GM12892 (cell line): ENCODE measurements around the gene PADI3.

Experiments used
- POLR2A ChIP-seq: IDR thresholded peaks from 2 replicates; pipeline ENCODE4 v1.6.1; 2011; ENCODE audit warnings: low read depth, low read length, control low read depth
- POLR2AphosphoS5 ChIP-seq: IDR thresholded peaks from 2 replicates; pipeline ENCODE4 v1.6.1; 2011; ENCODE audit warnings: low read depth, low read length, control low read depth
- TAF1 ChIP-seq: IDR thresholded peaks from 2 replicates; pipeline ENCODE4 v1.6.1; 2011; ENCODE audit warnings: low read depth, mild to moderate bottlenecking, control low read depth, low read length, borderline replicate concordance

GRCh38 chr1:17206196-17206595 is 42.7 kb upstream of the PADI3 start:
- no peak for TF ChIP-seq TAF1
- TF ChIP-seq POLR2A = no peak
- no peak for TF ChIP-seq POLR2AphosphoS5
